Naive thymus-derived CD4-positive, alpha-beta T cell (primary cell): Measurements from ENCODE around the gene TIMM17B. TPM values are rescaled to one million over a fixed set of nuclear protein-coding genes. Genes with fewer than 3 reads are reported as not detected.

Source experiments
- ATAC-seq: fragments of 150-1000 bp; cut with Tn5 transposase; 2 replicates; pipeline ENCODE4 v1.10.0; 2021; ENCODE audit warnings: mild to moderate bottlenecking, moderate library complexity
- CTCF ChIA-PET: fragments of 350-600 bp; sonication (Branson Sonifier 250); formaldehyde crosslinking; loops from one replicate; lab custom pipeline; 2021; ENCODE audit warnings: antibody characterized with exemption; lab: Charles Lee
- POLR2A ChIA-PET: fragments of 350-600 bp; sonication (Branson Sonifier 250); formaldehyde crosslinking; loops from one replicate; lab custom pipeline; 2021; ENCODE audit warnings: antibody characterized with exemption, inconsistent platforms; lab: Charles Lee
- DNase-seq, 9 donors: peaks; one replicate each; pipeline versions ENCODE4 v3.0.0 to v3.0.0-alpha.2; 2020 to 2022; ENCODE audit warnings: mixed read lengths in 1 of 9
- H3K27ac ChIP-seq: one replicate; pipeline ENCODE4 v1.7.0; 2013; ENCODE audit warnings: mild to moderate bottlenecking, low read depth, low read length, moderate library complexity
- H3K27me3 ChIP-seq, 2 donors: one replicate each; pipeline ENCODE4 v1.7.0; 2013; ENCODE audit warnings: low read length in 2 of 2, mild to moderate bottlenecking in 2 of 2, moderate library complexity in 2 of 2; ENCODE audit not compliant: control insufficient read depth in 2 of 2, insufficient read depth in 2 of 2
- H3K36me3 ChIP-seq, 3 experiments: 1 replicate in 2 of 3; 2 replicates in 1 of 3; pipeline ENCODE4 v1.7.0; 2013; ENCODE audit warnings: low read length in 3 of 3, mild to moderate bottlenecking in 3 of 3, moderate library complexity in 1 of 3; ENCODE audit not compliant: insufficient read depth in 3 of 3, control insufficient read depth in 2 of 3
- H3K4me1 ChIP-seq, 2 donors: one replicate each; pipeline ENCODE4 v1.7.0; 2013; ENCODE audit warnings: low read length in 2 of 2, mild to moderate bottlenecking in 2 of 2, moderate library complexity in 1 of 2; ENCODE audit not compliant: control insufficient read depth in 2 of 2, insufficient read depth in 2 of 2
- H3K4me3 ChIP-seq: 2 replicates; pipeline ENCODE4 v1.7.0; 2013; ENCODE audit warnings: mild to moderate bottlenecking, low read length
- H3K9me3 ChIP-seq, 3 experiments: 1 replicate in 2 of 3; 2 replicates in 1 of 3; pipeline ENCODE4 v1.7.0; 2013; ENCODE audit warnings: low read length in 3 of 3; ENCODE audit not compliant: control insufficient read depth in 2 of 3
- H3K27ac Mint-ChIP-seq, 9 donors: one replicate each; pipeline ENCODE4 v1.8.0; 2020 to 2022; ENCODE audit warnings: mixed read lengths in 9 of 9, mild to moderate bottlenecking in 8 of 9, moderate library complexity in 5 of 9, inconsistent platforms in 2 of 9
- H3K27me3 Mint-ChIP-seq, 5 donors: one replicate each; pipeline ENCODE4 v1.8.0; 2021 to 2022; ENCODE audit warnings: mixed read lengths in 5 of 5, mild to moderate bottlenecking in 1 of 5
- H3K36me3 Mint-ChIP-seq, 5 donors: one replicate each; pipeline ENCODE4 v1.8.0; 2020 to 2022; ENCODE audit warnings: mixed read lengths in 5 of 5, mild to moderate bottlenecking in 3 of 5, inconsistent platforms in 1 of 5
- H3K4me1 Mint-ChIP-seq, 7 donors: one replicate each; pipeline ENCODE4 v1.8.0; 2020 to 2022; ENCODE audit warnings: mixed read lengths in 7 of 7, mild to moderate bottlenecking in 3 of 7, inconsistent platforms in 1 of 7
- H3K4me3 Mint-ChIP-seq, 10 donors: one replicate each; pipeline ENCODE4 v1.8.0; 2020 to 2022; ENCODE audit warnings: mild to moderate bottlenecking in 10 of 10, mixed read lengths in 10 of 10, moderate library complexity in 6 of 10, inconsistent platforms in 2 of 10
- H3K9me3 Mint-ChIP-seq, 11 donors: one replicate each; pipeline ENCODE4 v1.8.0; 2020 to 2022; ENCODE audit warnings: mixed read lengths in 11 of 11, mild to moderate bottlenecking in 4 of 11, inconsistent platforms in 1 of 11, moderate library complexity in 1 of 11
- intact Hi-C, 2 donors: fragments of 100-400 bp; cut with micrococcal nuclease; formaldehyde crosslinking; loops; one replicate each; pipeline ENCODE4 v1.15.1; 2023
- polyA plus RNA-seq, 2 donors: library from polyadenylated mRNA; unstranded; fragments of 300-500 nt; fragmentation: Illumina TruSeq; gene quantifications; one replicate each; pipeline ENCODE4 v1.2.3, GENCODE V29; 2021
- total RNA-seq, 6 experiments: library from RNA in 5 of 6; stranded (reverse) in 5 of 6; gene quantifications; 1 replicate in 5 of 6; 2 replicates in 1 of 6; pipeline ENCODE4 v1.2.3 and lab custom pipeline; 2021 to 2026

The TIMM17B gene
- total and polyA plus RNA-seq, 7 experiments from 2014 or later: 41.1 to 57.0 (median 45.1) TPM

- Mint-ChIP-seq H3K4me1 (peaks cover 11 to 82% (median 48%) of the 10 kb centered on the region in 7 donors), H3K36me3 (peaks cover 0 to 53% (median 17%) of the 10 kb centered on the region in 5 donors), H3K4me3 (peak overlapping the region; percentile 87 to 99 (median 96)), H3K27ac (peak overlapping the region; percentile 89 to 99 (median 96)), H3K27me3 (peaks cover 0 to 5% (median 0%) of the 10 kb centered on the region in 5 donors), H3K9me3 (peaks cover 0 to 3% (median 0%) of the 10 kb centered on the region in 11 donors)
- peak overlapping the region; percentile 75 for H3K4me3 ChIP-seq
- CTCF ChIA-PET: interaction anchor here (0.6 to 1.0 kb wide), 3 partner anchors 20 to 26 kb away, joined by 3 to 5 read pairs (median 4); no protein-coding TSS in a partner anchor
- ATAC-seq (peak; percentile 65), DNase-seq (peak; percentile 73 to 92 (median 88))
- no peaks in the 10 kb centered on the region for H3K27me3 ChIP-seq
- H3K36me3 ChIP-seq: peaks cover 21 to 47% (median 25%) of the 10 kb centered on the region in 3 experiments
- no peaks in the 10 kb centered on the region for H3K9me3 ChIP-seq
- H3K27ac ChIP-seq: peak overlapping the region; percentile 95
- H3K4me1 ChIP-seq: peaks cover 46 to 49% of the 10 kb centered on the region in 2 donors
- intact Hi-C loops: loop anchor here (1.0 to 5.0 kb wide), 13 partner anchors 20 to 1700 kb away; partner anchors contain the start of genes GRIPAP1 (in 2 of the 2), PQBP1 (in 2 of the 2), TIMM17B (in 2 of the 2) and CDK16 (in 1 of the 2)
- POLR2A ChIA-PET: interaction anchor here (0.6 to 15.7 kb wide), 8 partner anchors 9 to 234 kb away, joined by 3 to 432 read pairs (median 5); partner anchors contain the start of genes KCND1 and WAS
Measured at GRCh38 chrX:48917139-48918001, 19.8 kb upstream of the TIMM17B start.

GRCh38 chrX:48914593-48915493, 17.3 kb upstream of the TIMM17B start:
- CTCF ChIA-PET: interaction anchor here (1.9 kb wide), 1 partner anchor 22 kb away, joined by 10 read pairs; no protein-coding TSS in a partner anchor
- peaks cover 0 to 8% (median 0%) of the 10 kb centered on the region in 5 donors for H3K27me3 Mint-ChIP-seq
- Histone ChIP-seq H3K27me3 (no peaks in the 10 kb centered on the region), H3K36me3 (peaks cover 21 to 47% (median 25%) of the 10 kb centered on the region in 3 experiments), H3K9me3 (no peaks in the 10 kb centered on the region), H3K4me3 (peak overlapping the region; percentile 75), H3K27ac (peak overlapping the region; percentile 42), H3K4me1 (peaks cover 32 to 42% of the 10 kb centered on the region in 2 donors)
- H3K4me1 Mint-ChIP-seq: peaks cover 21 to 82% (median 52%) of the 10 kb centered on the region in 7 donors
- DNase-seq (no peak), ATAC-seq (no peak)
- POLR2A ChIA-PET: interaction anchor here (1.1 to 15.7 kb wide), 6 partner anchors 13 to 42 kb away, joined by 3 to 432 read pairs (median 8); partner anchors contain the start of genes OTUD5, PQBP1 and TIMM17B
- H3K9me3 Mint-ChIP-seq: peaks cover 0 to 14% (median 0%) of the 10 kb centered on the region in 11 donors
- peak overlapping the region; percentile 19 to 94 (median 65) for H3K27ac Mint-ChIP-seq
- peaks cover 0 to 51% (median 30%) of the 10 kb centered on the region in 5 donors for H3K36me3 Mint-ChIP-seq
- H3K4me3 Mint-ChIP-seq: peak overlapping the region; percentile 87 to 99 (median 96)
- intact Hi-C loops: loop anchor here (5.0 kb wide), 5 partner anchors 58 to 1698 kb away; partner anchors contain the start of genes CDK16 (in 1 of the 2) and FTSJ1 (in 1 of the 2)

- Histone ChIP-seq H3K36me3 (peaks cover 21 to 46% (median 25%) of the 10 kb centered on the region in 3 experiments), H3K27me3 (no peaks in the 10 kb centered on the region), H3K4me1 (peaks cover 32 to 42% of the 10 kb centered on the region in 2 donors), H3K9me3 (no peaks in the 10 kb centered on the region), H3K27ac (peak overlapping the region; percentile 76), H3K4me3 (no peak overlapping the region)
- H3K27me3 Mint-ChIP-seq: peaks cover 0 to 8% (median 0%) of the 10 kb centered on the region in 5 donors
- peaks cover 0 to 47% (median 30%) of the 10 kb centered on the region in 5 donors for H3K36me3 Mint-ChIP-seq
- ChIA-PET CTCF (no interaction called here), POLR2A (interaction anchor here (0.6 to 15.7 kb wide), 4 partner anchors 11 to 28 kb away, joined by 4 to 432 read pairs (median 7); partner anchors contain the start of genes PQBP1 and TIMM17B)
- DNase-seq (no peak), ATAC-seq (no peak)
- H3K4me3 Mint-ChIP-seq: peak overlapping the region; percentile 62 to 99 (median 96)
- intact Hi-C loops: loop anchor here in 1 of 2 donors (2.0 to 5.0 kb wide), 2 partner anchors 201 to 265 kb away; no protein-coding TSS in a partner anchor
- H3K9me3 Mint-ChIP-seq: peaks cover 0 to 12% (median 0%) of the 10 kb centered on the region in 11 donors
- H3K4me1 Mint-ChIP-seq: peaks cover 20 to 73% (median 46%) of the 10 kb centered on the region in 7 donors
- peak overlapping the region; percentile 19 to 80 (median 75) for H3K27ac Mint-ChIP-seq
Measured at GRCh38 chrX:48913605-48914366, 16.2 kb upstream of the TIMM17B start.

GRCh38 chrX:48911412-48912182, 14.0 kb upstream of the TIMM17B start, which contains the start of gene SLC35A2:
SLC35A2 (minus strand) TSS chrX:48911646; CDS start chrX:48911636, 10 bp downstream.
- Mint-ChIP-seq H3K4me3 (peak within 1 kb of the TSS; percentile 86 to 96 (median 90)), H3K27me3 (peaks cover 0 to 3% (median 0%) of the 10 kb centered on the region in 5 donors), H3K36me3 (peaks cover 0 to 30% (median 18%) of the 10 kb centered on the region in 5 donors), H3K27ac (peak within 1 kb of the TSS; percentile 86 to 98 (median 96)), H3K4me1 (peaks cover 20 to 61% (median 42%) of the 10 kb centered on the region in 7 donors), H3K9me3 (peaks cover 0 to 12% (median 0%) of the 10 kb centered on the region in 11 donors)
- Histone ChIP-seq H3K27ac (peak within 1 kb of the TSS; percentile 76), H3K9me3 (no peaks in the 10 kb centered on the region), H3K4me1 (peaks cover 32 to 42% of the 10 kb centered on the region in 2 donors), H3K27me3 (no peaks in the 10 kb centered on the region), H3K36me3 (peaks cover 13 to 31% (median 25%) of the 10 kb centered on the region in 3 experiments), H3K4me3 (peak within 1 kb of the TSS; percentile 77)
- ATAC-seq (peak; percentile 78), DNase-seq (peak; percentile 75 to 92 (median 90))
- intact Hi-C loops: loop anchor here (1.0 to 5.0 kb wide), 8 partner anchors 8 to 263 kb away; partner anchors contain the start of genes PIM2 (in 1 of the 2), PQBP1 (in 1 of the 2) and TIMM17B (in 1 of the 2)
- CTCF ChIA-PET: interaction anchor here (1.0 to 1.8 kb wide), 3 partner anchors 20 to 263 kb away, joined by 3 to 6 read pairs (median 6); no protein-coding TSS in a partner anchor
- POLR2A ChIA-PET: interaction anchor here (0.8 to 15.7 kb wide), 18 partner anchors 9 to 372 kb away, joined by 3 to 432 read pairs (median 6); partner anchors contain the start of genes HDAC6, OTUD5, PQBP1 and TBC1D25
